Suppressor macrophage treated with lipopolysaccharide for 4 hours (primary cell): ENCODE measurements around the gene WDFY1.

Experiments used
- DNase-seq: peaks from one replicate; pipeline ENCODE4 v3.0.0-alpha.2; 2020

WDFY1 gene

GRCh38 chr2:223956300-223956699 lies 11.2 kb upstream of the WDFY1 start:
- no peak for DNase-seq

GRCh38 chr2:223954401-223954800 lies 9.3 kb upstream of the WDFY1 start:
- peak; percentile 60 for DNase-seq

- DNase-seq: no peak
Observed at GRCh38 chr2:223952280-223952968, 7.3 kb upstream of the WDFY1 start.

- DNase-seq: no peak
Observed at GRCh38 chr2:223950448-223951347, 5.6 kb upstream of the WDFY1 start.

GRCh38 chr2:223949241-223949840 lies 4.2 kb upstream of the WDFY1 start:
- DNase-seq: peak; percentile 64

- no peak for DNase-seq
Observed at GRCh38 chr2:223947711-223948205, 2.6 kb upstream of the WDFY1 start.

- no peak for DNase-seq
Observed at GRCh38 chr2:223945755-223946154, 620 bp upstream of the WDFY1 start.

- no peak for DNase-seq
Observed at GRCh38 chr2:223944166-223944702, 901 bp downstream of the WDFY1 start.

- peak; percentile 65 for DNase-seq
Observed at GRCh38 chr2:223943561-223944008, 1.6 kb downstream of the WDFY1 start.

GRCh38 chr2:223943135-223943534 lies 2.0 kb downstream of the WDFY1 start:
- no peak for DNase-seq

GRCh38 chr2:223941579-223942277 lies 3.4 kb downstream of the WDFY1 start:
- DNase-seq: no peak

GRCh38 chr2:223939438-223939837 lies 5.7 kb downstream of the WDFY1 start:
- DNase-seq: peak; percentile 83

GRCh38 chr2:223937535-223937934 lies 7.6 kb downstream of the WDFY1 start:
- no peak for DNase-seq

- no peak for DNase-seq
Observed at GRCh38 chr2:223936862-223937326, 8.2 kb downstream of the WDFY1 start.

- DNase-seq: no peak
Observed at GRCh38 chr2:223935459-223936125, 9.5 kb downstream of the WDFY1 start.

GRCh38 chr2:223934870-223935269 lies 10.3 kb downstream of the WDFY1 start:
- no peak for DNase-seq

GRCh38 chr2:223932816-223933800 lies 12.0 kb downstream of the WDFY1 start:
- no peak for DNase-seq

GRCh38 chr2:223930103-223930976 lies 14.8 kb downstream of the WDFY1 start:
- peak; percentile 79 for DNase-seq

GRCh38 chr2:223929571-223930102 lies 15.5 kb downstream of the WDFY1 start:
- DNase-seq: no peak
